ENCODE results near the gene CFAP74.

CFAP74 gene

DNA sequence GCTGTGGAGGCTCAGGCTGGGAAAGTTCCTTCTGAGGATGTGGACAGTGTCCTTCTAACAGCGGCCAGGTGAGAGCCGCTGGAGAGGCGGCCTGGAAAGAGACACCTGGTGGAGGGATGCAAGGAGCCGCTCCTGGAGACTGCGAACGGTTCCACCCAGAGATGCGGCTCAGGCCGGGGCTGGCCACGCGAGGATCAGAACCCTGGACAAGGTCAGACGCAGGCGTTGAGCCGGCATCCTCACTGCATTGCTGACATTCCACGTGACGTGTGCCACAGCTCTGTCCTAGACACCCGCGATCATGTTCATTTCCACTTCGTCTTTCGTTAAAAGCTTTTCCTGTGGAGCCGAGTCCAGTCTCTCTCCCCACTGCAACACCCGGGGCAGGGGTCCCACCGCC, 28.8 kb downstream of the CFAP74 start:
- TF ChIP-seq CTCF (IDR thresholded peaks at IDR 0.05; ENCODE audit: unreplicated experiment in 3 of 3): no peak
- H3K9me3 Mint-ChIP-seq: no peaks in the 10 kb centered on the region
- H3K4me3 Mint-ChIP-seq: no peak overlapping the region
- peaks cover 33% of the 10 kb centered on the region for H3K27me3 Mint-ChIP-seq (ENCODE audit: low read depth)
- H3K27ac Mint-ChIP-seq: no peak overlapping the region
- H3K36me3 Mint-ChIP-seq (ENCODE audit: low read depth): no peaks in the 10 kb centered on the region
- no peaks in the 10 kb centered on the region for H3K4me1 Mint-ChIP-seq

DNA sequence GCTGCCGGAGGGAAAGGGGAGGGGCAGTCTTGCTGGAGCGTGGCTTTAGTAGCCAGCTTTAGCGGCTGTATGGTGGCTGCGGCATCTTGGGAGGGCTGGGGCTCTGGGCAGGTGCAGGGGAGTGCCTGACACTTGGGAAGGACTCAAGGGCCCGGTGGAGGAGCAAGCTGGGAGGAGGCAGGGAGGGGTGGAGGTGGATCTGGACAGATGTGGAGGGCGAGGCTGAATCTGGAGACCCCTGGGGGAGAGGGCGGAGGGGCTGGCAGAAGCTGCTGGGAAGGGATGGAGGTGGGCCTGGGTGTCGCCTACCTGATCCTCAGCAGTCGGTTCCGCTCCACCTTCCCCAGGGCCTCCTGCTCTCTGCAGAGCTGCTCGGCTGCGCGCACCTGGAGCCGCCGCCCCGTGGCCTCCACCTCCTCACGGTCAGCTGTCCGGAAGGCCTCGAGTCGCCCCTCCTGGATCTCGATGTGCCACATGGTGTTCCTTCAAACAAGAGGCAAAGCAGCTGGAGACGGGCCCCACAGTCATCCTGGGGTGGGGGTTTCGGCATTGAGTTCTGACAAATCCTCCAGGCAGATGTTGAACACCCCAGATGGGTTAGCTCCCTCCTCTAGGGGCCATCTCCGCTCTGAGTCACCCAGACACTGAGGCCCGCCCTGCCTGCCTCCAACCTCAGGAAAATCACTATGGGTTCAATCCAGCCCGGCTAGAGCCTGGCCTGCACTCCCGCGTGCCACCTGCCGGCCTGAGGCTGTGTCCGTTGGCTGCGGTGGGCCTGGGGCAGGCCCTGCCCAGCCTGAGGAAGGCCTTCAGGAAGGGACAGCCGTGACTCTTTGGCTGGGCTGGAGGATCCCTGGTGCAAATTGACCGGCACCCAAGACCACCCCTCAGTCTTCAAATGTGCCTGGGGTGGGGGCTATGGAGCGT, 29.6 kb downstream of the CFAP74 start:
- Mint-ChIP-seq H3K4me3 (no peak overlapping the region), H3K9me3 (no peaks in the 10 kb centered on the region), H3K36me3 (ENCODE audit: low read depth) (no peaks in the 10 kb centered on the region), H3K27me3 (ENCODE audit: low read depth) (peaks cover 37% of the 10 kb centered on the region), H3K27ac (no peak overlapping the region), H3K4me1 (no peaks in the 10 kb centered on the region)
- TF ChIP-seq CTCF (IDR thresholded peaks at IDR 0.05; ENCODE audit: unreplicated experiment in 3 of 3): no peak

- Mint-ChIP-seq H3K36me3 (ENCODE audit: low read depth) (no peaks in the 10 kb centered on the region), H3K4me1 (no peaks in the 10 kb centered on the region), H3K27me3 (ENCODE audit: low read depth) (peaks cover 36% of the 10 kb centered on the region), H3K4me3 (no peak overlapping the region), H3K27ac (no peak overlapping the region), H3K9me3 (no peaks in the 10 kb centered on the region)
- no peak for TF ChIP-seq CTCF (IDR thresholded peaks at IDR 0.05; ENCODE audit: unreplicated experiment in 3 of 3)
Measured at GRCh38 chr1:1972976-1973715, 30.4 kb downstream of the CFAP74 start.

GRCh38 chr1:1971688-1972087, 31.9 kb downstream of the CFAP74 start:
- Mint-ChIP-seq H3K36me3 (ENCODE audit: low read depth) (no peaks in the 10 kb centered on the region), H3K27ac (no peak overlapping the region), H3K4me3 (no peak overlapping the region), H3K27me3 (ENCODE audit: low read depth) (peaks cover 31% of the 10 kb centered on the region), H3K4me1 (no peaks in the 10 kb centered on the region), H3K9me3 (no peaks in the 10 kb centered on the region)
- TF ChIP-seq CTCF (IDR thresholded peaks at IDR 0.05; ENCODE audit: unreplicated experiment in 3 of 3): no peak

GRCh38 chr1:1971017-1971416, 32.6 kb downstream of the CFAP74 start:
- peaks cover 25% of the 10 kb centered on the region for H3K27me3 Mint-ChIP-seq (ENCODE audit: low read depth)
- no peak overlapping the region for H3K4me3 Mint-ChIP-seq
- TF ChIP-seq CTCF (IDR thresholded peaks at IDR 0.05; ENCODE audit: unreplicated experiment in 3 of 3): no peak
- H3K36me3 Mint-ChIP-seq (ENCODE audit: low read depth): no peaks in the 10 kb centered on the region
- H3K4me1 Mint-ChIP-seq: peaks cover 1% of the 10 kb centered on the region
- H3K27ac Mint-ChIP-seq: no peak overlapping the region
- H3K9me3 Mint-ChIP-seq: no peaks in the 10 kb centered on the region
